HG03354 (cell line): ENCODE results near the gene NDUFA8.

Experiments
- ATAC-seq: cut with Tn5 transposase; IDR thresholded peaks from one replicate; pipeline ENCODE4 v1.9.1; 2021; ENCODE audit warnings: mild to moderate bottlenecking; ENCODE audit not compliant: unreplicated experiment, poor library complexity, severe bottlenecking

NDUFA8 gene

DNA sequence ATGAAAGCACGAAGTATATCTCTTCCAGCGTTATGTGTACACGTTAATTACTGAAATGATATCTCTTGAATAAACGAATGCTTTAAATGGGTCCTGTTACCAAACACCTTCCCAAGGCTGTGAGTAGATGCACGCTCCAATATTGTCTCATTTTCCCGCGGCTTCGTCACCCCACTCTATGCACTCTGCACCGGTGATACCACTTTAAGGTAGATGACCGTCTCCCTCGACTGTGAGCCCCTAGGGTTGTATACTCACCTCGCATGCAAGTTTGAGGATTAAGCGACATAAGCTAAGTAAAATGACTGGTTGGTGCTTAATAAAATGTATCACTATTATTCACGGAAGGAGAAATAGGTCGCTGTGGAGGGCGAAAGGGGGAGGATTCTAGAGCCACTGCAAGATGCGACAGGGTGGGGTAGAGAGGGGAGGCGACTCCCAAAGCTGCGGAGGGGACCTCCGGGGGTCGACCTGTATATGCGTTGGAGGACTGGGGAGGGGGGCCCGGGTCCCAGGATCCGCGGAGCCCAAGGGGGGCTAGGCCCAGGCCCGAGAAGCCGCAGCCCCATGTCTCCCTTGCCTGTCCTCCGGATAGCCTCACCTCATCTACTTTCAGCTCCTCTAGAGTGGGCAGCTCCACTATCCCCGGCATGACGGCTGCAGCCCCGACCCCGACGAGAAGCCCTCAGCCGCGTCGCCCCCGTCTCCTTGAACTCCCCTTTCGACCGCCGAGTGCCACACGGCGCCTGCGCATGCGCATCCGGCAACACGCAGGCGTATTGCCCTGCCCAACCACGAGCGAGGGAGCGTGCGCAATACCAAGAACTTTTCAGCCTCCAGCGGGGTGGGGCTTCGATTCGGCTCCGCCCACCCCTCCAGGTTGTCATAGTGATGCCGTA is at the start of gene NDUFA8, which contains the start of gene MORN5:
Gene NDUFA8 (minus strand): TSS at position 754 of the 899 bp plus-strand sequence. CDS start 102 bp downstream, at position 652.
Gene MORN5 (plus strand): TSS at position 883 of the 899 bp plus-strand sequence. CDS start 65 bp downstream, outside the sequence.
- peak; percentile 97 for ATAC-seq

DNA sequence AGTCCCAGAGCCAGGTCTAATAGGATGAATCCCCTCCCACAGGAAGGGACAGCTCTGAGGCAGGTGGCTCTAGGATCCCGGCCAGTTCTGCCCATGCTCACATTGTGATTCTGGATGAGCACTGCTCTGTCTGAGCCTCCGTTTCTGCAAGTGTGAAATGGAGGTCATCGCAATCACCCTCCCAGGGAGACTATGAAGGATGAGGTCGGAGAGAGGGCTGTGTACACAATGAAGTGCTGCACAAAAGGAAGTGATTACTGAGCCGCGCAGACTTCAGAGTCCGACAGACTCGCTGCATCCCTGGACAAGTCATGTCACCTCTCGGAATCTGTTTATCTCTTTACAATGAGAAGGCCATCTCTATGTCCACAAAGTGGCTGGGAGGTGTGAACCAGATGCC is 47.5 kb upstream of the NDUFA8 start:
- ATAC-seq, result no peak

DNA sequence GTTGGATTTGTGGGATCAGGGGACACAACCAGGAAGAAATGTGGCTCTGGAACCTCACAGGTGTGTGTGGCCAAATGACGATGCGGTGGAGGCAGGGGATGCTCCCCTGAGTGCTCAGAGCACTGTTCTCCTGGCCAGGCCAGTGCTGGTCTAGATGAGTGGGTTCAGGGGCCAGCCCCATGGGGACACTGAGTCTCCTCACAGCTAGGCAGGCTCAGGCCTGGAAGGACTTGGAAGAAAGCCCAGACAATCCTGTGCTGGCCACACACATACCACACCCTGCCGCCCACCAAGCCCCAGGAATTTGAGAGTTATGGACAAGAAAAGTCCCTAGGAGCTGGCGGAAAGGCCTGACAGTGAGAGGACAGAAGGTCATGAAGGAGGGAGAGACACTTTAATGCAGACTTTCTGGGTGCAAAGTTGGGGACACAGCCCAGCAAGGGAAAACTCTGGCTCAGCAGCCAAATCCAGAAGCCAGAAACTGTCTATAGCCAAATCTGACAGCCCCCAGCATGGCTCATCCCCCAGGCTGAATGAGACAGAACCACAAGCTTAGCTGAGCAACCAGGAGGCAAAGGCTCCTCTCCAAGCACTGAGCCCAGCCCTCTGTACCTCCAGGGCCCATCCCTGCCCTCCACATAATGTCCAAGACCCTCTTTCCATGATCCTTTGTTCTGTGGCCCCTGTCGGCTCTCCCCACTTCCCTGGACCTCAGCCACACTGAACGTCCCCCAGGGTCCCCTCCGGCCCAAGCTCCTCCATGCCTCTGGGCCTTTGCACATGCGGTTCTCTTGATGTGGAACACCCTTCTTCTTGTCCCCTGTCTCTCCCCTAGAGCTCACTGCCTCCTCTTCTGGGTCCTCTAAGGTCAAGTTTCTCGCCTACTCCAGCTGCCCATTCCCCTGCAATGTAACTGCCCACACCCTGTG is 46.8 kb upstream of the NDUFA8 start:
- no peak for ATAC-seq

DNA sequence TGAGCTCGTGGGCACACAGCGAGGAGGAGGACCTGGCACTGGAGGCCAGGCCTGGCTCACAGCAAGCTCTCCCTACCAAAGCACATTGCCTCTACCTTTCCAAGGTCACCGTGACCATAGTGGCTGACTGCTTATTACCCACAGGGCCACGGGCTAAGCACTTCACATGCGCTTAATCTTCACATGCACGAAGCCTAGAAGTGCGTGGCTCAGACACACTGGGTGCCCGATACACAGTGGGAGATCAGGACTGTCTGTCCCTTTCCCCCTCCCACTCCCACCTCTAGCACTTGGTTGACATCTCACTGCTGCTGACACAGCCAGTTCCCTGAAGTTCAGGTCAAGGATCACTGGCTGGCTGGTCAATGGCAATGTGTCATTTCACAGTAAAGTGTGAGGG is 45.6 kb upstream of the NDUFA8 start:
- ATAC-seq, result no peak

DNA sequence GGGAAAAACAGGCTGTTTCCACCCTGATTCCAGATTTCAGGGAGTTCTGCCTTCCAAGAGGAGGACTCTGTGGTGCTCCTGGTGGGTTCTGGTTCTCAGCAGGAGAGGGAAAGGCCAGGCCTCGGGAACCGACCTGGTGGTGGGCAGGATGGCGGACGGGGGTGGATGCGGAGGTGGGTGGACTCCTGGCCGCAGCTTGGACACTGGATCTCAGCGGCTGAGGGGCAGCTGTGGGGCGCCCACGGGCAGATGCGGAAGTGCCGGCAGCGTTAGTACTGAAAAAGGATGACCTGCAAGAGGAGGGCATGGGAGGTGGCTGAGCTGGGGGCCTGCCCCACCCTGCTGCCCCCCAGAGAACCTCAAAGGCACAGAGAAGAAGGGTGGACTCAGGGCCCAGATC is 44.9 kb upstream of the NDUFA8 start:
- ATAC-seq, result no peak

DNA sequence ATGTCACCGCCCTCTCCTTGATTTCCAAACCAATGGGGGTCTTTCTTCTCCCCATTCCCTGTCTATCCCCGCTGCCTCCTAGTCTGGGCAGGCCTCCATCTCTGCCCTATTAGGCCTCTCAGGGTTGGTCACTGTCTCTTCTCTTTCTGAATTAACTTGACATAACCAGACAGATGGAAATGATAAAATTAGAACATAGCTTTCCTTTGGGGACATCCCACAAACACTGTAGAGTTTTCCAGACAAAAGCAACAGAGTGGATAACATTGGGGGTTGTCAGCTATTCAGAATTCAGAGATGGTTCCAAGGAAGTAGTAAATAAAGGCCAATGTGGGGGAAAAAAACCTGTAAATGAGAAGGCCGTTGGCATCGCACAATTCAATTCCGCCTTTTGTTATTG is 44.5 kb upstream of the NDUFA8 start:
- no peak for ATAC-seq

DNA sequence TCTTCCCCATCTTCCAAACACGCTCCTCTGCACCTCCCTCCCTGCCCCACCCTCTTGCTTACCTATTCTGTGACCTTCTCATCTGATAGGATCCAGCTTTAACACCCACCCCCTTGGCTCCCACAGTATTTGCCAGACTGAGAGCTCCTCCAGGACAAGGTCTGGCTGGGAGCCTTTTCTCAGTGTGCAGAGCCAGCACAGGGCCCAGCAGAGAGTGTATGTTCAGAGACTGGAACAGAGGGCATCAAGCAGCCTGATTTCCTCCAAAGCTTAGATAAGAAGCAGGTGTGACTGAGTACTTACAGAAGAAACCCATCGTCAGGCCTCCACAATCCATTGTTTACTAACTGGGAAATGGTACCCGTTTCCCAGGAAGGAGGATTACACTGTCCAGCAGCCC is 42.5 kb upstream of the NDUFA8 start:
- ATAC-seq, result no peak

DNA sequence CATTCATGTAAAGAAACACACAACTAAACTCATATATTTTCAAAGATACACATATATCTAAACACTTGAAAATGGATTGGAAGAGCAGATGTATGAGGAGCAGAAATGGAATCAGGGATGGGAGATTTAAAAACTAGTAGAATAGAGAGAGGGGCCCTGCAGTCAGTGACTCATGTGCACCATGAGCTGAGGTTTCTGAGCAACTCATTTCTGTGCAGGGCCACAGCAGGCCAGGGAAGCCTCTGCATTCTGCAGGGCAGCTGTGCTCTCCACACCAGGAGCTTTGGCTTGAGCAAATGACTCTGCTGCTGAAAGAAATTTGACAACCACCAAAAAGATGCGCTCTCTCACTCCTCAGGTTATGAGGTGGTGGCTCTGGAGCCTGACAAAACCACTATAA is 42.1 kb upstream of the NDUFA8 start:
- no peak for ATAC-seq

DNA sequence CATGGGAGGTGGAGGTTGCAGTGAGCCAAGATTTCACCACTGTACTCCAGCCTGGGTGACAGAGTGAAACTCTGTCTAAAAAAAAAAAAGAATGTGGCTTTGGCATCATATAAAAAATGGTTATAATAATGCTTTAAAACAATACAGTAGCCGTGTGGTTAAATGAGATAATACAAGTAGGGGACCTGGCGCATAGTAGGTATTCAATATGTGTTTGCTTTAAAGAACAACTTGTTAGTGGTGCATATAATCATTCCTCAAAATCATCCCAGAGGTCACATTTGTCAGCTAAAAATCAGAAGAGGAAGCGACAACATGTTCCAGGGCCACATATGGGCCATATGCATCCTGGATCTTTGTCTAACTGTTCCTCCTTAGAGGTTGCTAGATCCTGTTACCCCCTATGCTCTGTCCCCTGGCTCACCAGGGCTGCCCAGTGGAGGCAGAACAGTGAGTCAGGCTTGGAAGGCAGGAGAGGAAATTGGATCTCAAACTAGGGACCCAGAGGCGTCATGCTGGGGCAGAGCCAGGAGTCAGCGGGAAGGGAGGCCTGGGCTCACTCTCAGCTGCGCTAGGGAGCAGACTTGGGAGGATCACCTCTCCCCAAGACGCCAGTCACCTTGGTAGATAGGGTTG is 41.5 kb upstream of the NDUFA8 start:
- no peak for ATAC-seq

DNA sequence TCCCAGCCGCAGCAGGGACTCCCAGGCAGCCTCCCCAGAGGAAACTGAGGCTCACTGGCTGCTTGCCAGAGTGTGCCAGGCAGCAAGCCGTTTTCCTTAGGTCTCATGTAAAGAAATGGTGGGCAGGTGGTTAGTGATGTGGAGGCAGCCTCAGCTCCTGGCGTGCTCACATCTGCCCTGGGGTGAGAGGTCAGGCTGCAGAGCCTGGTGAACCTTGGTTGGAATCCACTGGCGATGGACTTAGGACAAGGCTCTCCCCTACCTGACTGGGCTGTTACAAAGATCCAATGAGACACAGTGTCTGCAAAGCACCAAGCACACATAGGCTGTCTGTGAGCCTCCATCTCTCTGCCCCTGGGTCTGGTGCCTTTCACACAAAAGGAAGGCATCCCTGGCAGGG is 38.3 kb upstream of the NDUFA8 start:
- no peak for ATAC-seq

DNA sequence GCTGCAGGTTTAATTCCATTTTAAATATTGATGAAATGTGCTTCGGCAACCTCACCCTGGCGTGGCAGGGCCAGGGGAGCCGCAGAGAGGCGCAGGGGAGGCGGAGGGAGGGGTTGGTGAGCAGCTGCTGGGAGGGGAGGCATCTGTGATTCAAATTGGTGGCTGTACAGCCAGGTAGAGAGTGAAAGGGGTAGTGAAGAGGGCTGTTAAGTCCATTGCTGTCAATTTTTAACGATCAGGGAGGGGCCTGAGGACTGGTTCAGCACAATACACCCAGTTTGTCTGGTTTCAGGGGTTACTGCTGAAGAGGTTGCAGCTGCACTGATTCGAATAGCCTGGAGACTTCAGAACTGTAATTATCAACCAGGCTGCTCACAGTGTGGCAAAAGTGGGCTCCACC is 37.8 kb upstream of the NDUFA8 start:
- peak; percentile 70 for ATAC-seq

DNA sequence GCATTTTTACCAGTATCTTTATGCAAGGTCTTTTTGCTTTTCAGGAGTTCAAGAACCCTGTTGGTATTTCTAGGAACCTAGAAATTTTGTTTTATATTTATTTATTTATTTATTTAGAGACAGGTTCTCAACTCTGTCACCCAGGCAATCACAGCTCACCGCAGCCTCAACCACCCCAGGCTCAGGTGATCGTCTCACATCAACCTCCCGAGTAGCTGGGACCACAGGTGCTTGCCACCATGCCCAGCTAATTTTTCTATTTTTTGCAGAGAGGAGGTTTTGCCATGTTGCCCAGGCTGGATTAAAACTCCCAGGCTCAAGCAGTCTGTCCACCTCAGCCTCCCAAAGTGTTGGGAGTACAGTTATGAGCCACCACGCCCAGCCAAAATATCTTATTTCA is 36.3 kb upstream of the NDUFA8 start:
- no peak for ATAC-seq

DNA sequence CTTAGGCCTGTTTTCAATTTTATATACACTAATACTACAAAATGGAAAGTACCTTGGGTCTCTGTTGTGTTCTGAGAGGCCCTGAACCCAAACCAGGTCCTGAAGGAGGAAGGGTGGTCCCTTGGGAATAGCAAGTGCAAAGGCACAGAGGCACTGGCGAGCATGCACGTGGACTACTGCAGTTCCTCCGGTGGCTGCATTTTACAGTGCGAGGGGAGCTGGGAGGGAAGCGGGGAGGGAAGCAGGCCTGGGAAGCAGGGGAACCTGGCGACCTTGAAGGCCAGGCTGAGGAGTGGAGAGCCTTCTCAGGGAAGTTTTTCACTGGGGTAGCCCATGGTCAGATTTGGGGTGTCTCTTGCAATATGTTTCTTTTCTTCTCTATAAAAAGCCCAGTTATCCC is 34.1 kb upstream of the NDUFA8 start:
- no peak for ATAC-seq

DNA sequence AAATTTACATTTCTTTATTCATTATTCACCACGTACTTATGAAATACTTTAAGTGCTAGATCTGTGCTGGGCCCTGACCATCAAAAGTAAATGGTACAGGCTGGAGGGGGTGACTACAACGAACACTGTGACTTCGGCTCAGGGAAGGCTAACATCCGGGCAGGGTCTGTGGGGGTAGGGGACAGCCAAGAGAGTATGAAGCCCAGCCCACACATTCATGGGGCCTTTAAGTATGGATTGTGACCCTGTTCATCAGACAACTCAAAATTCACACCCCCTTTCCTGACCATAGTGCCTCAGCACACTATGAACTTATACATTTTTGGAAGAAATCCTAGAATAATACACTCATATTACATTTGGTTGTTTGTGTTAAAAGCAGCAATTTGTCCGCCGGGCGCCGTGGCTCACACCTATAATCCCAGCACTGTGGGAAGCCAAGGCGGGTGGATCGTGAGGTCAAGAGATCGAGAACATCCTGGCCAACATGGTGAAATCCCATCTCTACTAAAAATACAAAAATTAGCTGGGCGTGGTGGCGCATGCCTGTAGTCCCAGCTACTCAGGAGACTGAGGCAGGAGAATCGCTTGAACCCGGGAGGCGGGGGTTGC is 33.4 kb upstream of the NDUFA8 start:
- no peak for ATAC-seq

DNA sequence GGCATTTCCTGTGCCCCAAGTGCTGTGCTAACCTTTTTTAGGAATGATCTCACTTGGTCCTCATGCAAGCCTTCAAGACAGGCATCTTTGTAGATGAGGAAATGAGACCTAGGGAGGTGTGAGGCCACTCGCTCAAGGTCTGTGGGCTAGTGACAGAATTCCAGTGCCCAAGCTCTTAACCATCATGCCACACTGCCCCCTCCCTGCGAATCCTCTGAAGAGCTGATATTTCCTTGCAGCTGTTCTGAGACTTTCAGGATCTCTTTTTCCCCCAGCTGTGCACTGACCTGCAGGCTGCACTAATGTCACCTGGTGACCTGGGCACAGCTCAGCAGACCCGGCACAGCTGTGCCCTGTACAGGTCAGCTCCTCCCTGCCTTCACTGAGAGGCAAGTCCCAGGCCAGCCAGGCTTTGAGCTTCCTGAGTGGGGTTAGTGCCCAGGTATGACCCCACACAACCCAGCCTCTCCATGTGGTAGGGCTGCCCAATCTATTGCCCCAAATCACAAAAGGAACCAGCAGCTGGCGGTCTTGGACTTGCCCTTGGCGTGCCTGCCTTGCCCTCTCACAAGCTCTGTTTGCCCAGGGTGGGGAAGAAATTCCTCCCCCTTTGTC is 32.8 kb upstream of the NDUFA8 start:
- ATAC-seq, result no peak

DNA sequence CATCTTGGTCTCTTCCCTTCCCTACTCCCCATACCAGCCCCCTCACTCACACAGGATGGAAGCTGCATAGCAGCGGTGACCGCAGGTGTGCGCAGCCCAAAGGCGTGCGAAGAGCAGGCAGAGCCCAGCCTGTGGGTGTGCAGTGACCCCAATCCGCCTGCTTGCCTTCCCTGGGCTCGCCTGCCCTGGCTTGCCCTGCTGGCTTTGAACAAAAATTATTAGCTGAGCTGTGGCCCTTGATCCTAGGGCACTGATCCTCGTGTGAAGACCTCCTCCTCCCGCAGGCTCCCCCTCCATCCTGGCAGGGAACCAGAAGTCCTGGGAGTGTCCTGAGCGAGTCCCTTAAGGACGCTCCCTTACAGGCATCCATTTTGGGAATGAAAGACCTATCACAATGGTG is 32.0 kb upstream of the NDUFA8 start:
- ATAC-seq, result no peak

DNA sequence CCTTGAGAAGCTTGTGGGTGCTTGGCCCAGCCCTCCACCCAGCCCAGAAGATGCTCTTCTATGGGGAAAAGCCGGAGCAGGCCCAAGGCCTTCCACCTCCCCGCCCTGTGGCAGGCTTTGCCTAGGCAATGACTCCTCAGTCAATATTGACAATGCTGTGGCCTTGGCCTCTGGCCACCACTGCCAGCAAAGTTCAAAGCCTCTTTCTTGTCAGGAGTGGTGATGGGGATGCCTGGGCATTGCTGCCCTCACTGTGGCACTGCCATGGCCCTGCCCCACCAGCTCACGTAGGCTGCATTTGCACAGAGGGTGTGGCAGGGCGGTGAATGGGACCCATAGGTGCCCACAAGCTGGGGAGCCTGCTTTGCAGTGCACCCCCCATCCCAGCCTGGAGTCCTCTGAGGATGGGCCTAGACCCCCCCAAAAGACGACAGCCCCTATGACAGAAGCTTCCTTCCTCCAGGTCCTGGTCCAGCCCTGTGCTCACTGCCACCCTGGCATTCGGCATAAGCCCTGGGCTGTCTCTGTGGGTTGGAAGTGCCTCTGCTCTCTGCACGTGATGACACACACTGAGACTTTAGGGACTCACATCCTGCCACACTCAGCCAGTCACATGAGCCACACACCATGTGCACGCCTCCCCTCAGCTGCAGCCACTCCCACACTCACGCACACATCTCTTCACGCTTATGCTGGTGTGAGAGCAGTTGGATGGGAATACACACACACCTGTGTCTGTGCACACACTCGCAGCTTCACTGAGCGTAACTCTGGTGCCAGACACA is 31.2 kb upstream of the NDUFA8 start:
- ATAC-seq, result no peak

DNA sequence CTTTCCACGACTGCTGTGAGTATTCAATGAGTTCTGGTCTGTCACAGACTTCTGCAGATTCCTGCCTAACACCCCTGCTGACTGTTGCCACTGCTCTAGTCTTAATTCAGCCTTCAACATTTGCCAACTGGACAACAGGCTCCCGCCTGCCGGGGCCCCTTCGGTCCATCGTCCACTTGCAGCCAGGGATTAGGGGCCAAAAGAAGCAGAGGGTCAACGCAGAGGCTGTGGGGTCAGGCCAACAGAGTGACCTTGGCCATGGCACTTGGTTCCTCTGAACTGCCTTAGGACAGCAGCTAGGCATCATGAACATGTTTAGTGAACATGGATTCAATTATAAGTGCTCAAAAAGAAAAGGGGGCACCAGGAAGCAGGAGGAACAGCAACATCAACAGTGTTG is 28.8 kb upstream of the NDUFA8 start:
- no peak for ATAC-seq
